Measurements from ENCODE around the gene DNAL1. TPM values are rescaled to one million over a fixed set of nuclear protein-coding genes. Genes with fewer than 3 reads are reported as not detected.
"Not testable (repeated sequence)": the region's sequence is repeated elsewhere in the genome, so short reads cannot be mapped to it uniquely, and the experiment has no call there.

DNAL1 gene
- total RNA-seq, 2 donors from 2014 or later = 7.6 to 9.4 TPM

GRCh38 chr14:73696466-73697400 is 51.9 kb downstream of the DNAL1 start:
- Mint-ChIP-seq H3K4me1 (ENCODE audit: low read depth in 2 of 2) (peaks cover 14 to 24% of the 10 kb centered on the region in 2 donors), H3K4me3 (peak overlapping the region; percentile 59), H3K36me3 (peaks cover 4% of the 10 kb centered on the region), H3K27me3 (no peaks in the 10 kb centered on the region), H3K27ac (peak overlapping the region; percentile 77 to 84), H3K9me3 (no peaks in the 10 kb centered on the region)
- DNase-seq (ENCODE audit: low spot score) = no peak
- peak; percentile 93 to 95 for ATAC-seq

DNA sequence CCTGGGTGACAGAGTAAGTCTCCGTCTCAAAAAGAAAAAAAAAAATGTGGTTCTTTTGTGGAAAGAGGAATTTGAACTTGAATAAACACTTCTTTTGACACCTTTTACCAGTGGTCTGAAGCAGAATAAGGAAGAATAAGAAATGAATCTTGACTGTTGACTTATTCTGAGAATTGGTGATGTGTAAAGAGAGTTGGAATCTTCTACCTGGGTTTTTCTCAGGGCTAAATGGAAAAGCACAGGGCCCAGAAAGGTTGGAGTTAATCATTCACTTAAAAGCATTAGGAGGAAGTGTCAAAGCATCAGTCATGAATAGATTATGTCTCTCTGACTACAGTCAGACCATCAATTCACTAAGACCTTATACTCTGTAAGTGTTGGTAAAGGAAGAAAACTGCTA is 55.5 kb downstream of the DNAL1 start:
- Mint-ChIP-seq H3K4me3 (no peak overlapping the region), H3K27me3 (no peaks in the 10 kb centered on the region)
- ATAC-seq = no peak

DNA sequence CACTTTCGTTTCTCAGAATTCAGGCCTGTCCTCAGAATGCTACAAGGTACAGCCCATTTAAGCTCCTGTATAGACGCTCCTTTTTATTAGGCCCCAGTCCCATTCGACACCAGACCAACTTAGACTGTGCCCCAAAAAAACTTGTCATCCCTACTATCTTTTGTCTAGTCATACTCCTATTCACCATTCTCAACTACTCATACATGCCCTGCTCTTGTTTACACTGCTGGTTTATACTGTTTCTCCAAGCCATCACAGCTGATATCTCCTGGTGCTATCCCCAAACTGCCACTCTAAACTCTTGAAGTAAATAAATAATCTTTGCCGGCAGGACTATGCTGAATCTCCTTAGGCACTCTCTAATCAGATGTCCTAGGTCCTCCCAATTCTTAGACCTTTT is 63.3 kb downstream of the DNAL1 start:
- not testable (repeated sequence) for H3K36me3 Mint-ChIP-seq; H3K27ac Mint-ChIP-seq; H3K4me3 Mint-ChIP-seq; H3K9me3 Mint-ChIP-seq; DNase-seq (ENCODE audit: low spot score); ATAC-seq; H3K27me3 Mint-ChIP-seq
- H3K4me1 Mint-ChIP-seq (ENCODE audit: low read depth in 2 of 2) = peaks cover 18 to 23% of the 10 kb centered on the region in 2 donors

More for the DNA sequence above, 55.5 kb downstream of the DNAL1 start:
- peaks cover 14 to 24% of the 10 kb centered on the region in 2 donors for H3K4me1 Mint-ChIP-seq (ENCODE audit: low read depth in 2 of 2)
- H3K36me3 Mint-ChIP-seq = no peaks in the 10 kb centered on the region
- no peak for DNase-seq (ENCODE audit: low spot score)
- no peaks in the 10 kb centered on the region for H3K9me3 Mint-ChIP-seq
- H3K27ac Mint-ChIP-seq = no peak overlapping the region

DNA sequence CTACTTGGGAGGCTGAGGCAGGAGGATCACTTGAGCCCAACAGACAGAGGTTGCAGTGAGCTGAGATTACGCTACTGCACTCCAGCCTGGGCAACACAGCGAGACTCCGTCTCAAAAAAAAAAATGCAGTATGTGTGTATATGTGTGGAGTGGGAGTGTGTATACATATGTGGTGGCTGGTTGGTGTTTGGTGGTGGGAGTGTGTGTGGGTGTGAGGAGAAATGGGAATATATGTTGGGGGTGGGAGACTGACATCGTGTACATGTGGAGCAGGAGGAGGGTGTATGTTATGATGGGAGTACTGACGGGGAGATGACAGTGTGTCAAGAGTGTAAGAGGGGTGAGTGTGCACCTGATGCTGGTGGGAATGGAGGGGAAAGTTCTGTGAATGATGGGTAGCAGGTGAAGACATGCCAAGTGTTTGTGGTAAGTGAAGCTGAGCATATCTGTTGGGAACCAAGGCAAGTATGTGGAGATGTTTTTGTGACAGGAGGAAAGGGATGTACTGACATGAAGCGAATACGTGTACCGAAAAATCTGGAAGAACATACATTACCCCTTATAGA is 65.2 kb downstream of the DNAL1 start:
- H3K27me3 Mint-ChIP-seq = no peaks in the 10 kb centered on the region
- H3K36me3 Mint-ChIP-seq = no peaks in the 10 kb centered on the region
- H3K27ac Mint-ChIP-seq = peak overlapping the region in 1 of 2 donors; percentile 16
- H3K4me3 Mint-ChIP-seq = no peak overlapping the region
- DNase-seq (ENCODE audit: low spot score) (no peak), ATAC-seq (no peak)
- H3K4me1 Mint-ChIP-seq (ENCODE audit: low read depth in 2 of 2) = peaks cover 24 to 34% of the 10 kb centered on the region in 2 donors
- no peaks in the 10 kb centered on the region for H3K9me3 Mint-ChIP-seq

DNA sequence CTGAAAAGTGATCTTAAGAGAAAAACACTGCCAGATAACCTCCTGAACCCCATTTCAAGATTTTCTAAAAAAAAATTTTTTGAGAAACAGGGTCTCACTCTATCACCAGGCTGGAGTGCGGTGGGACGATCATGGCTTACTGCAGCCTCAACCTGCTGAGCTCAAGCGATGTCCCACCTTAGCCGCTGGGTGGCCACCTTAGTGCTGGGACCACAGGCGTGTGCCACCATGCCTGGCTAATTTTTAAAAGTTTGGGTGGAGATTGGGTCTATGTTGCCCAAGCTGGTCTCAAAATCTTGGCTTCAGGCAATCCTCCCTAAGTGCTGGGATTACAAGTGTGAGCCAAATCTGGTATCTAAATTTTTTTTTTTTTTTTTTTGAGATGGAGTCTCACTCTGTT is 66.0 kb downstream of the DNAL1 start:
- ATAC-seq = no peak

DNA sequence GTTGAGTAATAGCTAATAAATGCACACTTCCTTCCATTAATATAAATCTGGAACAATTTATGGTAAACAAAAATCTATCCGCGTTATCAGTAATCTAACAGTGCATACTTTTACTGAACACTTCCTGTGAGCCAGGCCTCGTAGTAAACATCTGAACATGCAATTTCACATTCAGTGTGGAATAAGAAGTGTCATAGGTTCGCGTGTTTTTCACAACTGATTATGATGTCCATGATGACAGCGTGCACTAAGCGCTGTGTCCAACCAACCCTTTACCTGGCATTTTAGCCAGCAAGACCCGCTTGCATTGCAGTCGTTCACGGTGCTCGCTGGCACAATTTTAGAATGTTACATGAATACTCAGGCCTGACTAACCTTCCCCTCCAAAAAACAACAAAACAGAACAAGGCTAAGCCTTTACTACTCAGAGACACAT is 67.3 kb downstream of the DNAL1 start:
- DNase-seq (ENCODE audit: low spot score) (no peak), ATAC-seq (no peak)
- no peaks in the 10 kb centered on the region for H3K36me3 Mint-ChIP-seq
- peaks cover 24 to 34% of the 10 kb centered on the region in 2 donors for H3K4me1 Mint-ChIP-seq (ENCODE audit: low read depth in 2 of 2)
- peak overlapping the region; percentile 100 for H3K4me3 Mint-ChIP-seq
- H3K9me3 Mint-ChIP-seq = no peaks in the 10 kb centered on the region
- no peaks in the 10 kb centered on the region for H3K27me3 Mint-ChIP-seq
- H3K27ac Mint-ChIP-seq = peak overlapping the region; percentile 92 to 93

More for the DNA sequence above, 66.0 kb downstream of the DNAL1 start:
- Mint-ChIP-seq H3K36me3 (no peaks in the 10 kb centered on the region), H3K4me1 (ENCODE audit: low read depth in 2 of 2) (peaks cover 24 to 34% of the 10 kb centered on the region in 2 donors), H3K9me3 (no peaks in the 10 kb centered on the region), H3K27ac (no peak overlapping the region), H3K27me3 (no peaks in the 10 kb centered on the region), H3K4me3 (no peak overlapping the region)
- DNase-seq (ENCODE audit: low spot score) = no peak

- H3K9me3 Mint-ChIP-seq = no peaks in the 10 kb centered on the region
Observed at GRCh38 chr14:73712540-73713180, 67.9 kb downstream of the DNAL1 start.

GRCh38 chr14:73713206-73713802 is 68.5 kb downstream of the DNAL1 start:
- peaks cover 24 to 34% of the 10 kb centered on the region in 2 donors for H3K4me1 Mint-ChIP-seq (ENCODE audit: low read depth in 2 of 2)
- ATAC-seq (no peak), DNase-seq (ENCODE audit: low spot score) (no peak)
- no peaks in the 10 kb centered on the region for H3K36me3 Mint-ChIP-seq
- peak overlapping the region; percentile 100 for H3K4me3 Mint-ChIP-seq
- H3K27me3 Mint-ChIP-seq = no peaks in the 10 kb centered on the region
- peak overlapping the region; percentile 92 to 93 for H3K27ac Mint-ChIP-seq
- no peaks in the 10 kb centered on the region for H3K9me3 Mint-ChIP-seq

More at GRCh38 chr14:73712540-73713180, 67.9 kb downstream of the DNAL1 start:
- Mint-ChIP-seq H3K27me3 (no peaks in the 10 kb centered on the region), H3K4me1 (ENCODE audit: low read depth in 2 of 2) (peaks cover 24 to 34% of the 10 kb centered on the region in 2 donors), H3K27ac (peak overlapping the region; percentile 92 to 93), H3K36me3 (no peaks in the 10 kb centered on the region), H3K4me3 (peak overlapping the region; percentile 100)
- peak; percentile 48 to 55 for ATAC-seq
- no peak for DNase-seq (ENCODE audit: low spot score)

DNA sequence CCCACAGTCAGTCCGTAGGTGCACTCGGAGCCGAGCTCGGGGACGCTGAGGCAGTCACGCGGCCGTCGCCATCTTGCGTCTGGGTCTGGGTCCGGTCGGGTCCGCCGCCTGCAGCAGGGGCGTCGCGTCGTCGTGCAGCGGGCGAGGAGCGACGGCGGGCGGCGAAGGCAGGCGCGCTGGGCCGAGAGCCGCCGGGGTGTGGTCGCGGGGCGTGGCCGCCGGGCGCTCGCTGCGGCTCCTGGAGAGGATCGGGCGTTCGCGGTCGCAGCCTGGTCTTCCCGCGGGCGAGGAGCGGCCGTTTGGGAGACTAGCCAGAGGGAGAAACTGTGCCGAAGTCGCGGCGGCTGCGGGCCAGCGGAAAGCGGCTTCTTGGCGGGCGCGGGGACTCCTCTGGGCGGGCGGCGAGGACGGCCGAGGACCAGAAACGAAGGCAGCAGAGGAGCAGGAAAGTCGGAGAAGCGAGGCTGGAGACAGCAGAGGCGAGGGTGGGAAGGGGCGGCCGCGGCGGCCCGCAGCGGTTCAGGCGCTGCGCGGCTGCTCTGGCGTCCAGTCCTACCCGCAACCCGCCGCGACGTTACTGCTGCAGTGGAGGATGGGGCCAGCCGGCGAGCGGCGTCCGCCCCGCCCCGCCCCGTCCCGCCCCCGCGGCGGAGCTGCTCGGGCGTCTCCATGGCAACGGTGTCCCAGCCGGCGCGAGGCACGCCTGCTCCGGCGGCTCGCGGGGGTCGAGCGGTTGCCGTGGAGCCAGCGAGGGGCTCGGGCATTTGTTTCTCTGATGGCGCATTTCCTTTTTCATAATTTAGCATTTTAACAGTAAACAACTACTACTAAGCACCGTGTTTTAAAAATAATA is 69.2 kb downstream of the DNAL1 start, which contains the start of gene PNMA1:
Gene PNMA1, minus strand, starts transcription at position 582 of the 853 bp plus-strand sequence. CDS start 745 bp downstream, outside the sequence.
- peak; percentile 88 to 95 for ATAC-seq
- H3K4me1 Mint-ChIP-seq (ENCODE audit: low read depth in 2 of 2) = peaks cover 24 to 31% of the 10 kb centered on the region in 2 donors
- H3K36me3 Mint-ChIP-seq = no peaks in the 10 kb centered on the region
- DNase-seq (ENCODE audit: low spot score) = peak; percentile 91
- peak within 1 kb of the TSS; percentile 92 to 93 for H3K27ac Mint-ChIP-seq
- H3K9me3 Mint-ChIP-seq = no peaks in the 10 kb centered on the region
- no peaks in the 10 kb centered on the region for H3K27me3 Mint-ChIP-seq
- peak within 1 kb of the TSS; percentile 100 for H3K4me3 Mint-ChIP-seq

- Mint-ChIP-seq H3K4me1 (ENCODE audit: low read depth in 2 of 2) (peaks cover 24 to 31% of the 10 kb centered on the region in 2 donors), H3K27ac (peak overlapping the region in 1 of 2 donors; percentile 92), H3K9me3 (no peaks in the 10 kb centered on the region), H3K27me3 (no peaks in the 10 kb centered on the region), H3K36me3 (peaks cover 5% of the 10 kb centered on the region), H3K4me3 (peak overlapping the region; percentile 100)
- DNase-seq (ENCODE audit: low spot score) (no peak), ATAC-seq (no peak)
Observed at GRCh38 chr14:73714656-73715081, 69.9 kb downstream of the DNAL1 start.

DNA sequence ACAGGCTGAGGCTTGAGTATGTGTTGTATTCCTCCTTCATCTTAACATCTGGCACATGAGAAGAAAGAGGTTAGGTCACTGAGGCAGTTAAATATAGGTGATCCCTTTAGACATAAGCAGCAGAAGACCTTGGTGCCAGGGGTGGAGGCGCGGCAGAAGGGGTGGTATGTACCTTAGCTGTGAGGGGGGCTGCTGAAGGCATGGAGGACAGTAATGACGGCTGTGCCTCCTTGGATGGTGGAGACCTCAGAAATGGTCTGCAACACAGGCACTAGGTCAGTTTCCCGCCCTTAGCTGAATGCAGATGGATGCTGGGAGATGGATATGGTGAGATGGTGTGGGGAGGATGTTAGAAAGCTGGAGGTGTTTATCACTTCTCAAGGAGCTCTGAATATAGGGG is 70.9 kb downstream of the DNAL1 start:
- no peak overlapping the region for H3K4me3 Mint-ChIP-seq
- H3K27me3 Mint-ChIP-seq = no peaks in the 10 kb centered on the region
- peaks cover 5% of the 10 kb centered on the region for H3K36me3 Mint-ChIP-seq
- DNase-seq (ENCODE audit: low spot score) (no peak), ATAC-seq (no peak)
- no peak overlapping the region for H3K27ac Mint-ChIP-seq
- no peaks in the 10 kb centered on the region for H3K9me3 Mint-ChIP-seq
- H3K4me1 Mint-ChIP-seq (ENCODE audit: low read depth in 2 of 2) = peaks cover 20 to 25% of the 10 kb centered on the region in 2 donors

DNA sequence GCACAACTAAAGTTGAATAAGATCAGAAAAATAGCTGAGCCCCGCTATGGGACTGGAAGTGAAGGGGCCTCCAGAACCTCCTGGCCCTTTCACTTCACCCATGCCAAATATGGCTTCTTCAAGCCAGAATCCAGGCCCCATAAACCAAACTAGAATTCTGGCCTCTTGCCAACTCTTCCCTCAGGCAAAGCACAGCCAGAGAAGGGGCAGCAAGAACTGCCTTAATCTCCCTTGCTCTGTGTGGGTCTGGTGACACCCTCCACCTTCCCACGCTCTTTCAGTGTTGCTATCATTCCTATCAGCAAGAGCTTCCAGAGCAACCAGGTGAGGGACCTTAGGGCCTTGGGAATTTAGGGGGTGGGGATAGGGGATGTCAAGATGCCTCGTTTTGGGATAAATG is 72.5 kb downstream of the DNAL1 start:
- H3K27me3 Mint-ChIP-seq = no peaks in the 10 kb centered on the region
- H3K4me3 Mint-ChIP-seq = no peak overlapping the region
- H3K9me3 Mint-ChIP-seq = no peaks in the 10 kb centered on the region
- H3K4me1 Mint-ChIP-seq (ENCODE audit: low read depth in 2 of 2) = peaks cover 15 to 20% of the 10 kb centered on the region in 2 donors
- no peak overlapping the region for H3K27ac Mint-ChIP-seq
- ATAC-seq (no peak), DNase-seq (ENCODE audit: low spot score) (no peak)
- peaks cover 9% of the 10 kb centered on the region for H3K36me3 Mint-ChIP-seq

Data from natural killer cell treated with Interleukin-12 subunit alpha and Interleukin-12 subunit beta and Interleukin-15 and Interleukin-18, amount 100 ng/mL, for 72 hours (primary cell).